ENCODE measurements around the gene CARD11. TPM values are rescaled to one million over a fixed set of nuclear protein-coding genes. Genes with fewer than 3 reads are reported as not detected.

The CARD11 gene
- total RNA-seq, 1 experiment from 2014 or later = 0.57 TPM

- no peak for TF ChIP-seq ZNF274 (IDR thresholded peaks at IDR 0.05; ENCODE audit: low read depth, low read length)
- no peak for TF ChIP-seq ZFX (IDR thresholded peaks at IDR 0.05)
- no peak for TF ChIP-seq ZBTB33 (IDR thresholded peaks at IDR 0.05; ENCODE audit: extremely low read depth, insufficient replicate concordance, low read length)
- TF ChIP-seq EZH2phosphoT487 (IDR thresholded peaks at IDR 0.05; ENCODE audit: borderline replicate concordance) = no peak
- TF ChIP-seq SP1 (IDR thresholded peaks at IDR 0.05; ENCODE audit: low read depth) = no peak
Measured at GRCh38 chr7:2876031-2876731, 167.5 kb downstream of the CARD11 start (continued).

GRCh38 chr7:2873686-2874551 lies 169.7 kb downstream of the CARD11 start:
- Histone ChIP-seq H3K36me3 (ENCODE audit: control insufficient read depth in 1 of 2, insufficient read depth in 2 of 2, low read length in 2 of 2) (no peaks in the 10 kb centered on the region), H3K4me2 (ENCODE audit: low read length) (0 out of 2 replicates have a peak overlapping the region, but pooled peaks have one; percentile 1), H3K9me3 (ENCODE audit: control insufficient read depth in 1 of 2, insufficient read depth in 1 of 2, low read depth in 1 of 2, low read length in 2 of 2) (no peaks in the 10 kb centered on the region), H4K20me1 (ENCODE audit: insufficient read depth) (no peaks in the 10 kb centered on the region), H3K4me1 (ENCODE audit: control insufficient read depth in 1 of 2, insufficient read depth in 2 of 2, low read length in 2 of 2) (peaks cover 9 to 42% of the 10 kb centered on the region in 2 experiments), H2AFZ (ENCODE audit: low read depth, low read length, poor library complexity, severe bottlenecking) (no peak overlapping the region), H3K9me2 (ENCODE audit: insufficient read depth) (no peaks in the 10 kb centered on the region), H3K9ac (ENCODE audit: low read length) (no peak overlapping the region), H3K4me3 (replicated peaks in 1 of 2; ENCODE audit: low read depth in 1 of 2, low read length in 2 of 2) (no peak overlapping the region), H3K27ac (ENCODE audit: low read depth, low read length) (no peak overlapping the region), H3K79me2 (ENCODE audit: insufficient read depth, low read length) (no peaks in the 10 kb centered on the region), H3K27me3 (ENCODE audit: insufficient read depth, low read length) (no peaks in the 10 kb centered on the region)
- ChIA-PET CTCF (no interaction called here), POLR2A (interaction anchor here (0.9 to 1.5 kb wide), 2 partner anchors 17 to 31 kb away, joined by 3 to 4 read pairs; no protein-coding TSS in a partner anchor), RAD21 (ENCODE audit: low non-redundant PET in 1 of 2, low total read pairs in 2 of 2, uncharacterized antibody in 2 of 2, unreplicated experiment in 2 of 2) (no interaction called here)
- intact Hi-C loops (cut with micrococcal nuclease) = no loop called here
- DNase-seq (ENCODE audit: low read depth, low spot score) (peak; percentile 81), ATAC-seq (peak; percentile 70)
- TSS peak; percentile 90 for BruUV-seq (replicated peaks)
- TF ChIP-seq EZH2phosphoT487 (IDR thresholded peaks at IDR 0.05; ENCODE audit: borderline replicate concordance) = no peak
- 0 out of 2 replicates have a peak, but pooled peaks have one; percentile 11 for TF ChIP-seq SP1 (IDR thresholded peaks at IDR 0.05; ENCODE audit: low read depth)
- peak; percentile 100 for TF ChIP-seq POLR2A (IDR thresholded peaks at IDR 0.05; ENCODE audit: borderline replicate concordance, extremely low read depth, insufficient read depth, insufficient read length)
- peak; percentile 56; the same call in 1 of the 2 replicates for TF ChIP-seq SIN3A (IDR thresholded peaks at IDR 0.05; ENCODE audit: low read depth)
- no peak for TF ChIP-seq FOSL1 (IDR thresholded peaks at IDR 0.05; ENCODE audit: low read depth)
- TF ChIP-seq POLR2AphosphoS5 (IDR thresholded peaks at IDR 0.05; ENCODE audit: low read depth, low read length) = peak; percentile 91
